GM23338 (cell line): ENCODE data around the gene DOK1. TPM values are rescaled to one million over a fixed set of nuclear protein-coding genes. Genes with fewer than 3 reads are reported as not detected.

Experiments used
- NANOG ChIP-seq: IDR thresholded peaks from 2 replicates; pipeline ENCODE4 v1.6.1; 2016; ENCODE audit warnings: antibody characterized with exemption, borderline replicate concordance
- polyA plus RNA-seq: library from polyadenylated mRNA; unstranded; fragments of >200 nt; fragmentation: Nextera tagmentation; extraction: Ambion mirVana; gene quantifications from 2 replicates; pipeline ENCODE4 v1.2.1, GENCODE V29; 2016
- total RNA-seq: library from RNA; depleted of rRNA; stranded (reverse); fragments of >200 nt; shearing (Covaris generic); gene quantifications from 2 replicates; pipeline ENCODE4 v1.2.3, GENCODE V29; 2014
- TF ChIP-seq, protein P1 (sequence below): fragments of 250-450 bp; sonication (Bioruptor Pico); IDR thresholded peaks from 2 replicates; pipeline ENCODE4 v1.5.0; 2020; ENCODE audit warnings: mild to moderate bottlenecking, moderate library complexity
- TF ChIP-seq, protein P2 (sequence below): IDR thresholded peaks from 2 replicates; pipeline ENCODE4 v1.6.1; 2016; ENCODE audit warnings: antibody characterized with exemption
- TF ChIP-seq, protein P3 (sequence below): IDR thresholded peaks from one replicate; pipeline ENCODE4 v1.6.1; 2018; ENCODE audit warnings: antibody characterized with exemption; ENCODE audit not compliant: unreplicated experiment

Gene DOK1
- total and polyA plus RNA-seq, 2 experiments from 2014 or later: 3.9 to 15.5 TPM

DNA sequence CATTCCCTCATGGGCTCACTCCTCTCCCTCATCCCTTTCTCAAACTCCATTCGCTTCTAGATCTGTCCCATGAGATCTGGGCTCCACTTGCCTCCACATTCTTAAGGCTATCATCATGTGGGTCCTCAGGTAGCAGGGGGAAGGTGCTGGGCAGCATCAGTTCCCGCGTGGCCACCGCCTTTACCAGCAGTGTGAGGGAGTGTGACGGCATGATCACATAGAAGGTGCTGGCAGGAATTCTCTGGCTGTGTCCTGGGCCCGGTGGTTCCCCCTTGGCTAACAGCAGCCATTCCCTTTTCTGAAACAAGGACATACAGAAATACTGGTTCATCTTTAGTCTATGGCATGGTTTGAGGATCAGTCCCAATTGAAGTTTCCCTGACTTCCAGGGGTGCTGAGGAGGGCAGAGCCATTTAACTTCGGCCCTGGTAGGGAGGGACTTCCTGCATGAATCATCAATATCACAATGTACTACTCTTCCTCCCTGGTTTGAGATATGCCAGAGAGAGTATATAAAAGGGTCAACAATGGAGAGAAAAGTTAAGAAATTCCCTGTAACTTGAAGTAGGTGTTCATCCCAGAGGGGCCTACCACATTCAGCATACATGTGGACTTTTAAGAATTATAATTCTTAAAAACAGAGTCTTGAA lies 7.7 kb downstream of the DOK1 start (continued):
- TF ChIP-seq, protein P1, sequence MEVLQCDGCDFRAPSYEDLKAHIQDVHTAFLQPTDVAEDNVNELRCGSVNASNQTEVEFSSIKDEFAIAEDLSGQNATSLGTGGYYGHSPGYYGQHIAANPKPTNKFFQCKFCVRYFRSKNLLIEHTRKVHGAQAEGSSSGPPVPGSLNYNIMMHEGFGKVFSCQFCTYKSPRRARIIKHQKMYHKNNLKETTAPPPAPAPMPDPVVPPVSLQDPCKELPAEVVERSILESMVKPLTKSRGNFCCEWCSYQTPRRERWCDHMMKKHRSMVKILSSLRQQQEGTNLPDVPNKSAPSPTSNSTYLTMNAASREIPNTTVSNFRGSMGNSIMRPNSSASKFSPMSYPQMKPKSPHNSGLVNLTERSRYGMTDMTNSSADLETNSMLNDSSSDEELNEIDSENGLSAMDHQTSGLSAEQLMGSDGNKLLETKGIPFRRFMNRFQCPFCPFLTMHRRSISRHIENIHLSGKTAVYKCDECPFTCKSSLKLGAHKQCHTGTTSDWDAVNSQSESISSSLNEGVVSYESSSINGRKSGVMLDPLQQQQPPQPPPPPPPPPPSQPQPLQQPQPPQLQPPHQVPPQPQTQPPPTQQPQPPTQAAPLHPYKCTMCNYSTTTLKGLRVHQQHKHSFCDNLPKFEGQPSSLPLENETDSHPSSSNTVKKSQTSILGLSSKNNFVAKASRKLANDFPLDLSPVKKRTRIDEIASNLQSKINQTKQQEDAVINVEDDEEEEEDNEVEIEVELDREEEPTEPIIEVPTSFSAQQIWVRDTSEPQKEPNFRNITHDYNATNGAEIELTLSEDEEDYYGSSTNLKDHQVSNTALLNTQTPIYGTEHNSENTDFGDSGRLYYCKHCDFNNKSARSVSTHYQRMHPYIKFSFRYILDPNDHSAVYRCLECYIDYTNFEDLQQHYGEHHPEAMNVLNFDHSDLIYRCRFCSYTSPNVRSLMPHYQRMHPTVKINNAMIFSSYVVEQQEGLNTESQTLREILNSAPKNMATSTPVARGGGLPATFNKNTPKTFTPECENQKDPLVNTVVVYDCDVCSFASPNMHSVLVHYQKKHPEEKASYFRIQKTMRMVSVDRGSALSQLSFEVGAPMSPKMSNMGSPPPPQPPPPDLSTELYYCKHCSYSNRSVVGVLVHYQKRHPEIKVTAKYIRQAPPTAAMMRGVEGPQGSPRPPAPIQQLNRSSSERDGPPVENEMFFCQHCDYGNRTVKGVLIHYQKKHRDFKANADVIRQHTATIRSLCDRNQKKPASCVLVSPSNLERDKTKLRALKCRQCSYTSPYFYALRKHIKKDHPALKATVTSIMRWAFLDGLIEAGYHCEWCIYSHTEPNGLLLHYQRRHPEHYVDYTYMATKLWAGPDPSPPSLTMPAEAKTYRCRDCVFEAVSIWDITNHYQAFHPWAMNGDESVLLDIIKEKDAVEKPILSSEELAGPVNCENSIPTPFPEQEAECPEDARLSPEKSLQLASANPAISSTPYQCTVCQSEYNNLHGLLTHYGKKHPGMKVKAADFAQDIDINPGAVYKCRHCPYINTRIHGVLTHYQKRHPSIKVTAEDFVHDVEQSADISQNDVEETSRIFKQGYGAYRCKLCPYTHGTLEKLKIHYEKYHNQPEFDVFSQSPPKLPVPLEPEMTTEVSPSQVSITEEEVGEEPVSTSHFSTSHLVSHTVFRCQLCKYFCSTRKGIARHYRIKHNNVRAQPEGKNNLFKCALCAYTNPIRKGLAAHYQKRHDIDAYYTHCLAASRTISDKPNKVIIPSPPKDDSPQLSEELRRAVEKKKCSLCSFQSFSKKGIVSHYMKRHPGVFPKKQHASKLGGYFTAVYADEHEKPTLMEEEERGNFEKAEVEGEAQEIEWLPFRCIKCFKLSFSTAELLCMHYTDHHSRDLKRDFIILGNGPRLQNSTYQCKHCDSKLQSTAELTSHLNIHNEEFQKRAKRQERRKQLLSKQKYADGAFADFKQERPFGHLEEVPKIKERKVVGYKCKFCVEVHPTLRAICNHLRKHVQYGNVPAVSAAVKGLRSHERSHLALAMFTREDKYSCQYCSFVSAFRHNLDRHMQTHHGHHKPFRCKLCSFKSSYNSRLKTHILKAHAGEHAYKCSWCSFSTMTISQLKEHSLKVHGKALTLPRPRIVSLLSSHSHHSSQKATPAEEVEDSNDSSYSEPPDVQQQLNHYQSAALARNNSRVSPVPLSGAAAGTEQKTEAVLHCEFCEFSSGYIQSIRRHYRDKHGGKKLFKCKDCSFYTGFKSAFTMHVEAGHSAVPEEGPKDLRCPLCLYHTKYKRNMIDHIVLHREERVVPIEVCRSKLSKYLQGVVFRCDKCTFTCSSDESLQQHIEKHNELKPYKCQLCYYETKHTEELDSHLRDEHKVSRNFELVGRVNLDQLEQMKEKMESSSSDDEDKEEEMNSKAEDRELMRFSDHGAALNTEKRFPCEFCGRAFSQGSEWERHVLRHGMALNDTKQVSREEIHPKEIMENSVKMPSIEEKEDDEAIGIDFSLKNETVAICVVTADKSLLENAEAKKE: no peak
- TF ChIP-seq, protein P2, sequence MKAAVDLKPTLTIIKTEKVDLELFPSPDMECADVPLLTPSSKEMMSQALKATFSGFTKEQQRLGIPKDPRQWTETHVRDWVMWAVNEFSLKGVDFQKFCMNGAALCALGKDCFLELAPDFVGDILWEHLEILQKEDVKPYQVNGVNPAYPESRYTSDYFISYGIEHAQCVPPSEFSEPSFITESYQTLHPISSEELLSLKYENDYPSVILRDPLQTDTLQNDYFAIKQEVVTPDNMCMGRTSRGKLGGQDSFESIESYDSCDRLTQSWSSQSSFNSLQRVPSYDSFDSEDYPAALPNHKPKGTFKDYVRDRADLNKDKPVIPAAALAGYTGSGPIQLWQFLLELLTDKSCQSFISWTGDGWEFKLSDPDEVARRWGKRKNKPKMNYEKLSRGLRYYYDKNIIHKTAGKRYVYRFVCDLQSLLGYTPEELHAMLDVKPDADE: no peak
- no peak for TF ChIP-seq NANOG
- TF ChIP-seq, protein P3, sequence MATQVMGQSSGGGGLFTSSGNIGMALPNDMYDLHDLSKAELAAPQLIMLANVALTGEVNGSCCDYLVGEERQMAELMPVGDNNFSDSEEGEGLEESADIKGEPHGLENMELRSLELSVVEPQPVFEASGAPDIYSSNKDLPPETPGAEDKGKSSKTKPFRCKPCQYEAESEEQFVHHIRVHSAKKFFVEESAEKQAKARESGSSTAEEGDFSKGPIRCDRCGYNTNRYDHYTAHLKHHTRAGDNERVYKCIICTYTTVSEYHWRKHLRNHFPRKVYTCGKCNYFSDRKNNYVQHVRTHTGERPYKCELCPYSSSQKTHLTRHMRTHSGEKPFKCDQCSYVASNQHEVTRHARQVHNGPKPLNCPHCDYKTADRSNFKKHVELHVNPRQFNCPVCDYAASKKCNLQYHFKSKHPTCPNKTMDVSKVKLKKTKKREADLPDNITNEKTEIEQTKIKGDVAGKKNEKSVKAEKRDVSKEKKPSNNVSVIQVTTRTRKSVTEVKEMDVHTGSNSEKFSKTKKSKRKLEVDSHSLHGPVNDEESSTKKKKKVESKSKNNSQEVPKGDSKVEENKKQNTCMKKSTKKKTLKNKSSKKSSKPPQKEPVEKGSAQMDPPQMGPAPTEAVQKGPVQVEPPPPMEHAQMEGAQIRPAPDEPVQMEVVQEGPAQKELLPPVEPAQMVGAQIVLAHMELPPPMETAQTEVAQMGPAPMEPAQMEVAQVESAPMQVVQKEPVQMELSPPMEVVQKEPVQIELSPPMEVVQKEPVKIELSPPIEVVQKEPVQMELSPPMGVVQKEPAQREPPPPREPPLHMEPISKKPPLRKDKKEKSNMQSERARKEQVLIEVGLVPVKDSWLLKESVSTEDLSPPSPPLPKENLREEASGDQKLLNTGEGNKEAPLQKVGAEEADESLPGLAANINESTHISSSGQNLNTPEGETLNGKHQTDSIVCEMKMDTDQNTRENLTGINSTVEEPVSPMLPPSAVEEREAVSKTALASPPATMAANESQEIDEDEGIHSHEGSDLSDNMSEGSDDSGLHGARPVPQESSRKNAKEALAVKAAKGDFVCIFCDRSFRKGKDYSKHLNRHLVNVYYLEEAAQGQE: no peak
